GM12878 (cell line): ENCODE data around the gene OCA2.

Source experiments
- BRCA1 ChIP-seq: IDR thresholded peaks from 2 replicates; pipeline ENCODE4 v1.6.1; 2011; ENCODE audit warnings: low read depth, low read length, improper control_type of control experiment
- CREM ChIP-seq: IDR thresholded peaks from 2 replicates; pipeline ENCODE4 v1.6.1; 2014; ENCODE audit warnings: antibody characterized with exemption, low read depth
- DPF2 ChIP-seq: fragments of 450-650 bp; IDR thresholded peaks from 2 replicates; pipeline ENCODE4 v1.6.1; 2017; ENCODE audit warnings: mild to moderate bottlenecking
- POLR2A ChIP-seq: IDR thresholded peaks from 2 replicates; pipeline ENCODE4 v1.6.1; 2011; ENCODE audit warnings: low read depth, mild to moderate bottlenecking, low read length
- USF1 ChIP-seq: IDR thresholded peaks from 2 replicates; pipeline ENCODE4 v1.6.1; 2011; ENCODE audit warnings: borderline replicate concordance, low read depth, mild to moderate bottlenecking, moderate library complexity, mixed read lengths, low read length; ENCODE audit not compliant: insufficient read depth; ENCODE audit errors: extremely low read length
- ZZZ3 ChIP-seq: IDR thresholded peaks from 2 replicates; pipeline ENCODE4 v1.6.1; 2011; ENCODE audit warnings: low read depth; ENCODE audit not compliant: control insufficient read depth, insufficient read length
- TF ChIP-seq, protein P1 (sequence below), 3 experiments: IDR thresholded peaks in 2 of 3; conservative IDR thresholded peaks in 1 of 3; 2 replicates each; pipeline ENCODE4 v1.5.1; 2011; ENCODE audit warnings: low read depth in 3 of 3, low read length in 3 of 3, mild to moderate bottlenecking in 3 of 3, control low read depth in 2 of 3, moderate library complexity in 2 of 3, inconsistent platforms in 1 of 3, mixed read lengths in 1 of 3; ENCODE audit not compliant: control insufficient read depth in 2 of 3, insufficient read depth in 1 of 3; ENCODE audit errors: extremely low read depth in 1 of 3

GRCh38 chr15:27863000-27863399, 236.1 kb downstream of the OCA2 start:
- TF ChIP-seq USF1 (no peak), ZZZ3 (no peak), DPF2 (no peak), POLR2A (no peak), BRCA1 (no peak), CREM (no peak)
- TF ChIP-seq, protein P1, sequence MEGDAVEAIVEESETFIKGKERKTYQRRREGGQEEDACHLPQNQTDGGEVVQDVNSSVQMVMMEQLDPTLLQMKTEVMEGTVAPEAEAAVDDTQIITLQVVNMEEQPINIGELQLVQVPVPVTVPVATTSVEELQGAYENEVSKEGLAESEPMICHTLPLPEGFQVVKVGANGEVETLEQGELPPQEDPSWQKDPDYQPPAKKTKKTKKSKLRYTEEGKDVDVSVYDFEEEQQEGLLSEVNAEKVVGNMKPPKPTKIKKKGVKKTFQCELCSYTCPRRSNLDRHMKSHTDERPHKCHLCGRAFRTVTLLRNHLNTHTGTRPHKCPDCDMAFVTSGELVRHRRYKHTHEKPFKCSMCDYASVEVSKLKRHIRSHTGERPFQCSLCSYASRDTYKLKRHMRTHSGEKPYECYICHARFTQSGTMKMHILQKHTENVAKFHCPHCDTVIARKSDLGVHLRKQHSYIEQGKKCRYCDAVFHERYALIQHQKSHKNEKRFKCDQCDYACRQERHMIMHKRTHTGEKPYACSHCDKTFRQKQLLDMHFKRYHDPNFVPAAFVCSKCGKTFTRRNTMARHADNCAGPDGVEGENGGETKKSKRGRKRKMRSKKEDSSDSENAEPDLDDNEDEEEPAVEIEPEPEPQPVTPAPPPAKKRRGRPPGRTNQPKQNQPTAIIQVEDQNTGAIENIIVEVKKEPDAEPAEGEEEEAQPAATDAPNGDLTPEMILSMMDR (IDR thresholded peaks at IDR 0.05 in 2 of 3, conservative IDR thresholded peaks at IDR 0.05 in 1 of 3; ENCODE audit: control insufficient read depth in 2 of 3, extremely low read depth in 1 of 3, insufficient read depth in 1 of 3, low read depth in 3 of 3, low read length in 3 of 3) = no peak
